NCI-H82 treated with DMSO at 0.1 percent for 48 hours (cell line): ENCODE results near the gene TTC4.

Experiments
- DNase-seq: peaks from one replicate; lab custom pipeline; 2025; ENCODE audit not compliant: unreplicated experiment; lab: John Stamatoyannopoulos, UW

TTC4 gene

GRCh38 chr1:54703471-54703870 is 12.2 kb upstream of the TTC4 start:
- no peak for DNase-seq

- no peak for DNase-seq
Observed at GRCh38 chr1:54705153-54705552, 10.5 kb upstream of the TTC4 start.

- DNase-seq: no peak
Observed at GRCh38 chr1:54706419-54706818, 9.2 kb upstream of the TTC4 start.

GRCh38 chr1:54708385-54708784 is 7.3 kb upstream of the TTC4 start:
- no peak for DNase-seq

- peak; percentile 80 for DNase-seq
Observed at GRCh38 chr1:54709547-54710292, 5.9 kb upstream of the TTC4 start.

- no peak for DNase-seq
Observed at GRCh38 chr1:54710434-54710833, 5.2 kb upstream of the TTC4 start.

- DNase-seq: no peak
Observed at GRCh38 chr1:54710841-54711240, 4.8 kb upstream of the TTC4 start.

GRCh38 chr1:54711536-54711935 is 4.1 kb upstream of the TTC4 start:
- no peak for DNase-seq

GRCh38 chr1:54714881-54715492 is 674 bp upstream of the TTC4 start:
- no peak for DNase-seq

- DNase-seq: no peak
Observed at GRCh38 chr1:54716299-54717047, 812 bp downstream of the TTC4 start.

GRCh38 chr1:54721719-54722118 is 6.1 kb downstream of the TTC4 start:
- DNase-seq: no peak

GRCh38 chr1:54723985-54724384 is 8.3 kb downstream of the TTC4 start:
- DNase-seq: no peak

- no peak for DNase-seq
Observed at GRCh38 chr1:54724771-54725170, 9.1 kb downstream of the TTC4 start.

- DNase-seq: no peak
Observed at GRCh38 chr1:54728027-54728426, 12.4 kb downstream of the TTC4 start.

- no peak for DNase-seq
Observed at GRCh38 chr1:54736685-54737084, 21.0 kb downstream of the TTC4 start.

GRCh38 chr1:54738244-54738643 is 22.6 kb downstream of the TTC4 start:
- DNase-seq: no peak

- no peak for DNase-seq
Observed at GRCh38 chr1:54741531-54741930, 25.9 kb downstream of the TTC4 start.

GRCh38 chr1:54742282-54742681 is 26.6 kb downstream of the TTC4 start:
- no peak for DNase-seq

- DNase-seq: no peak
Observed at GRCh38 chr1:54743416-54744226, 28.0 kb downstream of the TTC4 start.

- DNase-seq: no peak
Observed at GRCh38 chr1:54744696-54745095, 29.0 kb downstream of the TTC4 start.

GRCh38 chr1:54745274-54745673 is 29.6 kb downstream of the TTC4 start:
- DNase-seq: no peak
